NCI-H748 (cell line): ENCODE data around the gene DDX47.

Source experiments
- DNase-seq: peaks from one replicate; lab custom pipeline; 2025; ENCODE audit not compliant: unreplicated experiment; lab: John Stamatoyannopoulos, UW

DDX47 gene

GRCh38 chr12:12813120-12814101 is at the start of gene DDX47:
Gene DDX47, plus strand, starts transcription at chr12:12813346. Its CDS starts 22 bp downstream, at chr12:12813368.
- peak; percentile 87 for DNase-seq

DNA sequence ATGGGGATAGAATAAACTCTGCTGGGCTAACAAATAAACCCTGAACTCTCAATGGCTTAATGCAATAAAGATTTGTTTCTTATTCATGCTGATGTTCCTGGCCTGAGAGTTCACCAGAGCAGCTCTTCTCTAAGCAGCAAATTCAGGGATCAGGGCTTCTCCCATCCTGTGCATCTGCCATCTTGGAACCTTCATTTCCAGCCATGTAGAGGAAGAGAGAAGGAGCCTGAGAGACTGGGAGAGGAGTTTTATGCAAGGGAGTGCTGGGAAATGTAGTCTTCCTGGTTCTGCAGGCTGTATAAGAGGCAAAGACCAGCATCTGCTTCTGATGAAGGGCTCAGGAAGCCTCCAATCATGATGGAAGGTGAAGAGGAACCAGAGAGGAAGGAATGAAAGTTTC is 48.3 kb upstream of the DDX47 start:
- DNase-seq, result no peak

DNA sequence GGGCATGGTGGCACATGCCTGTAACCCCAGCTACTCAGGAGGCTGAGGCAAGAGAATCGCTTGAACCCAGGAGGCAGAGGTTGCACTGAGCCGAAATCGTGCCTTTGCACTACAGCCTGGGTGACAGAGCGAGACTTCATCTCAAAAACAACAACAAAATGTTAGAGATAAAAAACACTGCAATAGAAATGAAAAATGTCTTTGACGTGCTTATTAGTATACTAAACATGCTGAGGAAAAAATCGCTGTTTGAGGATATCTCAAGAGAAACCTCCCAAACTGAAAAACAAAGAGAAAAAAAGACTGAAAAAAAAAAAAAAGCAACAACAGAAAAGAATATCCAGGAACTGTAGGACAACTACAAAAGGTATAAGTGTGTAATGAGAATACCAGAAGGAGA is 42.9 kb upstream of the DDX47 start:
- no peak for DNase-seq

DNA sequence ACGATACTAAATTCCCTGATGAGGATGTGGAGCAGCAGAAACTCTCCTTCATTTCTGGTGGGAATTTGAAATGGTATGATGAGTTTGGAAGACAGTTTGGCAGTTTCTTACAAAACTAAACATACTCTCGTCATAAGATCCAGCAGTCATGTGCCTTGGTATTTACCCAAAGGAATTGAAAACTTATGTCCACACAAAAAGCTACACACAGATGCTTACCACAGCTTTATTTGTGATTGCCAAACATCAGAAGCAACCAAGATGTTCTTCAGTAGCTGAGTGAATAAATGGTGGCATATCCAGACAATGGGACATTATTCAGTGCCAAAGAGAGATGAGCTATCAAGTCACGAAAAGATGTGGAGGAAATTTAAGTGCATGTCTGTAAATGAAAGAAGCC is 38.4 kb upstream of the DDX47 start:
- DNase-seq, result no peak

GRCh38 chr12:12776261-12776660 is 36.9 kb upstream of the DDX47 start:
- peak; percentile 9 for DNase-seq

- no peak for DNase-seq
These were observed 36.1 kb upstream of the DDX47 start for GRCh38 chr12:12777092-12777491.

DNA sequence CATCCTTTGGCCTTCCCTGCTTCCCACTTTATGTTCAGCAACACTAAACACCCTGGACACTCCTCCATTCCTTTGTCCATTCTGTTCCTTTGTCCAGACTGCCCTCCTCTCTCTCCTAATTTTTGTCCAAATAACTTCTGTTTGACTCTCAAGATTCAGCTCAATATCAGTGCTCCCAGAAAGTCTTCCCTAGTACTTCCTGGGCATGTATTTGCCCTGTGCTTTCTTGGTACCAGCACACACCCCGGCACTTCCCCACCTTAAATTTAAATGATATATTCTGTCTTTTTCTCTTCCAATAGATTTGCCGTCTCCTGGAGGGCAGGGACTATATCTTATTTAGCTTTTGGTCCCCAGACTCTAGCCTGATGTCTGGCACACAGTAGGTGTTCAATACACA is 34.1 kb upstream of the DDX47 start:
- DNase-seq, result no peak

GRCh38 chr12:12779529-12779928 is 33.6 kb upstream of the DDX47 start:
- peak; percentile 90 for DNase-seq

- DNase-seq, result no peak
These were observed 29.0 kb upstream of the DDX47 start for GRCh38 chr12:12784116-12784515.

- DNase-seq, result no peak
These were observed 28.0 kb upstream of the DDX47 start, which contains the start of gene APOLD1 for GRCh38 chr12:12784911-12785814. Gene APOLD1, plus strand, starts transcription at chr12:12785659. Its CDS starts 33 bp downstream, at chr12:12785692.

- no peak for DNase-seq
These were observed 26.8 kb upstream of the DDX47 start for GRCh38 chr12:12786351-12786705.

DNA sequence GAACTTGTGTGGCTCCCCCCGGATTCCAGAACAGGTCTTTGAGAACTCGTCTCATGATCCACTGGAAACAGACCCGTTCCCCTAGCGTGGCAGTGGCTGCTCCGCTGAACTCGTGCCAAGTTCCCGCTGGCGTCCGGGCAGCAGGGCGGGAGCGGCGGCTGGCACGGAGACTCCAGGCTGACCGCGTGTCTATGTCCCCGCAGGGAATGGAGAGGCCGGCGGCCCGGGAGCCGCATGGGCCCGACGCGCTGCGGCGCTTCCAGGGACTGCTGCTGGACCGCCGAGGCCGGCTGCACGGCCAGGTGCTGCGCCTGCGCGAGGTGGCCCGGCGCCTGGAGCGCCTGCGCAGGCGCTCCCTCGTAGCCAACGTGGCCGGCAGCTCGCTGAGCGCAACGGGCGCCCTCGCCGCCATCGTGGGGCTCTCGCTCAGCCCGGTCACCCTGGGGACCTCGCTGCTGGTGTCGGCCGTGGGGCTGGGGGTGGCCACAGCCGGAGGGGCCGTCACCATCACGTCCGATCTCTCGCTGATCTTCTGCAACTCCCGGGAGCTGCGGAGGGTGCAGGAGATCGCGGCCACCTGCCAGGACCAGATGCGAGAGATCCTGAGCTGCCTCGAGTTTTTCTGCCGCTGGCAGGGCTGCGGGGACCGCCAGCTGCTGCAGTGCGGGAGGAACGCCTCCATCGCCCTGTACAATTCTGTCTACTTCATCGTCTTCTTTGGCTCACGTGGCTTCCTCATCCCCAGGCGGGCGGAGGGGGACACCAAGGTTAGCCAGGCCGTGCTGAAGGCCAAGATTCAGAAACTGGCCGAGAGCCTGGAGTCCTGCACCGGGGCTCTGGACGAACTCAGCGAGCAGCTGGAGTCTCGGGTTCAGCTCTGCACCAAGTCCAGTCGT is 26.2 kb upstream of the DDX47 start:
- DNase-seq, result peak; percentile 74

DNA sequence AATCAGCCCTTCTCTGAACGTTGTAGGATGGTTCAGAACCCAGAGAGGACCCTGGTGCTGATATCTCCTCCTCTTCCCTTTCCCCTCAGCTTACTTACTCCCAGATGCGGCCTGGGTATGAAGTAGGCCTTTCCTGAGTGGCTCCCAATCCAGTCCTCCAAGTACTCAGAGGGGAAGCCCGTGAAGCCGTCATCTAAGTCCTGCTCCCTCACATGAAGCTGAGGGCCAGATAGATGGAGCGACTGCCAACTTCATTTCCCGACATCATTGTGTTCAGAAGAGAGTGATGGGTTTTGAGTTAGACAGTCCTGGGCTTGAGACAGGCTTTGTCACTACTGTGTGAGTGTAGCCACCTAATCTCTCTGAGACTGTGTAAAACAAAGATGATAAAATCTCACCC is 25.0 kb upstream of the DDX47 start:
- DNase-seq, result no peak

GRCh38 chr12:12788675-12789368 is 24.3 kb upstream of the DDX47 start:
- peak; percentile 56 for DNase-seq

- DNase-seq, result no peak
These were observed 22.2 kb upstream of the DDX47 start for GRCh38 chr12:12790956-12791355.

DNA sequence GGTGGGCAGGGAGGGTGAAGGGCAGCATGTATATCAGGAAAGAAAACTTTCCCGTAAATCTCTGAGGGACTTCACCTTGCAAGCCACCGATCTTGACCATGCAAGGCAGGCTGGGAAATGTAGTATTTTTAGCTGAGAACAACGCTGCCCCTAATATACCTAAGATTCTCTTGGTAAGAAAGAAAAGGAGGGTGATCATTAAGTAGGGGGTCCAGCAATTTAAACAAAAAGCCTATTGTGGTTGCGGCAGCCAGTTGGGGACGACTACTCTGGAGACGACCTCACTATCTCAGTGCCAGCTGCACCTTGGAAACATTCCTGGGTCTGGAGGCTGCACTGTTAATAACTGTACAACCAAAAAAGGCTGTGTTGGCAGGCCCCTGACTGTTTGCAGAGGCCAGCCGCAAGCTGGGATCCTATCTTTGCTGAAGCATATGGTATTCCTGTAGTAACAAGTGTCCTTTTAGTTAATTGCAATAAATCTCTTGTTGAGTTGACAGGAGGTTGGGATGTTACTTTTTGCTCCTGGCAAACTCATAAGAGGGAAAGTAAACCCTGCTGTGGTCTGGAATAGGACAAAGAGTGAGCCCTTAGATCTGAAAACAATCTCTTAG is 21.3 kb upstream of the DDX47 start:
- no peak for DNase-seq

- DNase-seq, result no peak
These were observed 20.7 kb upstream of the DDX47 start for GRCh38 chr12:12792421-12792820.

GRCh38 chr12:12794686-12795085 is 18.5 kb upstream of the DDX47 start:
- no peak for DNase-seq

- DNase-seq, result no peak
These were observed 17.0 kb upstream of the DDX47 start for GRCh38 chr12:12796171-12796570.
